Right cardiac atrium (tissue), 5 donors: Measurements from ENCODE around the gene TARM1. TPM values are rescaled to one million over a fixed set of nuclear protein-coding genes. Genes with fewer than 3 reads are reported as not detected.

Source experiments
- ATAC-seq, 2 donors: fragments of 200-7000 bp; cut with Tn5 transposase; one replicate each; pipeline versions ENCODE4 v1.8.0 to v1.9.1; 2020; ENCODE audit warnings: moderate library complexity in 2 of 2, mild to moderate bottlenecking in 1 of 2
- DNase-seq, 3 donors: peaks; one replicate each; pipeline ENCODE4 v3.0.0-alpha.2; 2020
- H3K27ac ChIP-seq: one replicate; pipeline ENCODE4 v1.5.1; 2013; ENCODE audit warnings: mild to moderate bottlenecking, low read length, control low read depth, moderate library complexity
- H3K27me3 ChIP-seq: one replicate; pipeline ENCODE4 v1.6.1; 2013; ENCODE audit not compliant: control insufficient read depth, insufficient read depth
- H3K4me1 ChIP-seq: one replicate; pipeline ENCODE4 v1.6.1; 2013; ENCODE audit warnings: low read length; ENCODE audit not compliant: control insufficient read depth, insufficient read depth
- H3K4me3 ChIP-seq: one replicate; pipeline ENCODE4 v1.5.1; 2013; ENCODE audit warnings: low read length, control low read depth
- H3K9me3 ChIP-seq: one replicate; pipeline ENCODE4 v1.6.1; 2013; ENCODE audit warnings: low read length; ENCODE audit not compliant: control insufficient read depth
- WGBS: extraction: QIAGEN DNeasy Blood & Tissue Kit; methylation state at CpG from one replicate; pipeline ENCODE4 v1.1.7; 2013; 5-methylcytosine and 5-hydroxymethylcytosine counted together
- intact Hi-C, 4 donors: fragments of 100-400 bp; cut with DNase I; formaldehyde crosslinking; loops; one replicate each; pipeline versions ENCODE4 v1.11.0 to v1.14.0; 2022 to 2023
- polyA plus RNA-seq: library from polyadenylated mRNA; stranded (reverse); fragments of 200-250 nt; gene quantifications from one replicate; pipeline ENCODE4 v1.2.3, GENCODE V29; 2013
- total RNA-seq, 4 donors: library from RNA; stranded (reverse); fragmentation: NEBNext Ultra II Directional; extraction: Animal tissue kit (Norgen Biotek cat#: 25700); gene quantifications; one replicate each; pipeline ENCODE4 v1.2.1, GENCODE V29; 2021
- donor health status: healthy with polysubstance abuse.
- donor health status: DM: no; HTN: yes; CAD: no.
- donor health status: DM: no; HTN: no; CAD: no.
- donor health status: DM: no; HTN: yes; CAD: no; lungs with severe emphysema.
- donor health status: DM: yes; HTN: yes; CAD: no.

Gene TARM1
- total and polyA plus RNA-seq, 5 donors = not detected

DNA sequence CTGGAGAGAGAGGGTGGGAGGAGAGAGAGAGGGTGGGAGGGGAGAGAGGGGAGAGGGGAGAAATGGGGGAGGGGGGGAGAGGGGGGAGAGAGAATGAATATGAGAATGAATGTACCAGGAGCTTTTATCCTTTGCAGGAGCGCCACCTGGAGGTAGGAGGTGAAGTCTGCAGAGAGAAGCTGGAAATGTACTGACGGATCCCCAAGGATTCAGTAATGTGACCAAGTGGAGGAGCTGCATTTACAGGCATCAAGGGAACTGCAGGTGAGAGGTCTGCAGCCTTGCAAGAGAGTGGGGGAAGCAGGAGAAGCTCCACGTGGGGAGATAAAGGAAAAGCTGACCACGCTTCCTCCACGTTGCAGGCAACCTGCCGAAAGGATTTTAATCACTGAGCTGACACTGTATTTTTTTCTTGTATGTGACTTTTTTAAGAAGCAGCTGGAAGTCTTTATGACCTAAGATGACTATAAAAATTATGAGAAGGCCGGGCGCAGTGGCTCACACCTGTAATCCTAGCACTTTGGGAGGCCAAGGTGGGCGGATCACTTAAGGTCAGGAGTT, 51.2 kb downstream of the TARM1 start:
- 34% methylated on average over 9 of the region's 9 CpGs for WGBS
- intact Hi-C loops = loop anchor here (10.0 kb wide), 4 partner anchors 125 to 235 kb away; partner anchors contain the start of gene CACNG7 (in 2 of the 4)
- H3K4me1 ChIP-seq = no peaks in the 10 kb centered on the region
- H3K27me3 ChIP-seq = no peaks in the 10 kb centered on the region
- no peaks in the 10 kb centered on the region for H3K9me3 ChIP-seq
- H3K27ac ChIP-seq = no peak overlapping the region
- ATAC-seq = peak in 1 of 2 donors; percentile 45
- H3K4me3 ChIP-seq = no peak overlapping the region
- DNase-seq = peak in 2 of 3 donors; percentile 32 to 66

DNA sequence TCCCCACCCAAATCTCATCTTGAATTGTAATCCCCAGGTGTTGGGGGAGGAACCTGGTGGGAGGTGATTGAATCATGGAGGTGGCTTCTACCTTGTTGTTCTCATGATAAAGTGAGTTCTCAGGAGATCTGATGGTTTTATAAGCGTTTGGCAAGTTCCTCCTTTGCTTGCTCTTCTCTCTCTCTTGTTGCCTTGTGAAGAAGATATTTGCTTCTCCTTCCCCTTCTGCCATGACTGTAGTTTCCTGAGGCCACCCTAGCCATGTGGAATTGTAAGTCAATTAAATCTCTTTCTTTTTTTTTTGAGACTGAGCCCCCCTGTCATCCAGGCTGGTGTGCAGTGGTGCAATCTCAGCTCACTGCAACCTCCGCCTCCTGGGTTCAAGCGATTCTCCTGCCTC, 51.9 kb downstream of the TARM1 start:
- no peak for DNase-seq
- ATAC-seq = no peak
- H3K27me3 ChIP-seq = no peaks in the 10 kb centered on the region
- intact Hi-C loops = loop anchor here (10.0 kb wide), 4 partner anchors 124 to 234 kb away; partner anchors contain the start of gene CACNG7 (in 2 of the 4)
- H3K9me3 ChIP-seq = no peaks in the 10 kb centered on the region
- 75% methylated on average over 3 of the region's 3 CpGs for WGBS
- H3K27ac ChIP-seq = no peak overlapping the region
- no peaks in the 10 kb centered on the region for H3K4me1 ChIP-seq
- H3K4me3 ChIP-seq = no peak overlapping the region

DNA sequence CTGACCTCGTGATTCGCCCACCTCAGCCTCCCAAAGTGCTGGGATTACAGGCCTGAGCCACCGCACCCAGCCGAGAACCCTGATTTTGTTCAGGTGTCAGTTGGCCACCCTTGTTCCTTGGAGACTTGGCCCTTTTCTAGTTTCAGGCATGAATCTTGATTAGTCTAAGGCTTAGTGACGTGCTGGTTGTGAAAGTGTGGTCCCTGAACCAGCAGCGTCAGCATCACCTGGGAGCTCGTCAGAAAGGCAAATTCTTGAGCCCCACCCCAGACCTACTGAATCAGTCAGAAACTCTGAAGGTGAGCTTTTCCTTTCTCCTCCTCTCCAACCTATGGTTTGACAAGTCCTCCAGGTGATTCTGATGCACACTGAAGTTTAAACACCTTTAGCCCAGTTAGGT, 54.5 kb downstream of the TARM1 start:
- intact Hi-C loops = loop anchor here (10.0 kb wide), 4 partner anchors 122 to 232 kb away; partner anchors contain the start of gene CACNG7 (in 2 of the 4)
- DNase-seq (no peak), ATAC-seq (no peak)
- H3K4me3 ChIP-seq = no peak overlapping the region
- H3K27ac ChIP-seq = no peak overlapping the region
- H3K4me1 ChIP-seq = no peaks in the 10 kb centered on the region
- H3K27me3 ChIP-seq = no peaks in the 10 kb centered on the region
- no peaks in the 10 kb centered on the region for H3K9me3 ChIP-seq
- 70% methylated on average over 7 of the region's 7 CpGs for WGBS

DNA sequence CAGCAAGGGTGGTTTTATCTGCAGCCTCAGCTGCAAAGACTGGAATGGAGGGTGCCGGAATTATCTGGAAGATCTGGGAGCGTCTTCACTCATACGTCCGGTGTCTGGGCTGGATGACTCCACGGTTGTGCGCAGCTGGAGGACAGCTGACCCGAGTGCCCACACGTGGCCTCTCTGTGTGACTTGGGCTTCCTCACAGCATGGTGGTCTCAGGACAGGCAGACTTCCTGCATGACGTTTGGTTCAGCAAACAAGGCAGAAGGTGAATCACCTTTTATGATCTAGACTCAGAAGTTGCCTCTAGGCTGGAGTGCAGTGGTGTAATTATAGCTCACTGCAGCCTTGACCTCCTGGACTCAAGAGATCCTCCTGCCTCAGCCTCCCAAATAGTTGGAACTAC, 56.5 kb downstream of the TARM1 start:
- ATAC-seq = no peak
- no peaks in the 10 kb centered on the region for H3K27me3 ChIP-seq
- WGBS = 75% methylated on average over 9 of the region's 9 CpGs

DNA sequence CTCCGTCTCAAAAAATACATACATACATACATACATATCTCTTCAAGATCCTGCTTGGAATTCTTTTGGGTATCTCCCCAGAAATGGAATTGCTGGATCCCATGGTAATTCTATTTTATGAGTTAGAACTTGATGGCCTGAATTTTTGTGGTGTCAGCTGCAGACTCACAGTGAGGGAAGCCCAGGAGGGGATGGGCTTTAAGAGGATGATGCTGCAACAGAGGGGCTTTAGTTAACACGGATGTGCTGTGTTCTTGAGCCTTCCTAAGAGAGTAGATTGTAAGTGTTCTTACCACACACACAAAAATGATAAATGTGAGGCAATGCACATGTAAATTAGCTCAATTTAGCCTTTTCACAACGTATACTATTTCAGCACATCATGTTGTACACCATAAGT, 58.0 kb downstream of the TARM1 start:
- H3K27ac ChIP-seq = no peak overlapping the region
- no peaks in the 10 kb centered on the region for H3K9me3 ChIP-seq
- no peak overlapping the region for H3K4me3 ChIP-seq
- no peak for DNase-seq
- intact Hi-C loops = loop anchor here (2.0 to 10.0 kb wide), 6 partner anchors 116 to 228 kb away; partner anchors contain the start of gene CACNG7 (in 2 of the 4)
- ATAC-seq = no peak
- H3K4me1 ChIP-seq = no peaks in the 10 kb centered on the region
- WGBS = 36% methylated on average over 3 of the region's 3 CpGs
- H3K27me3 ChIP-seq = no peaks in the 10 kb centered on the region

More for the DNA sequence above, 56.5 kb downstream of the TARM1 start:
- Histone ChIP-seq H3K4me3 (no peak overlapping the region), H3K4me1 (no peaks in the 10 kb centered on the region), H3K9me3 (no peaks in the 10 kb centered on the region), H3K27ac (no peak overlapping the region)
- intact Hi-C loops = loop anchor here (5.0 to 10.0 kb wide), 5 partner anchors 120 to 230 kb away; partner anchors contain the start of gene CACNG7 (in 2 of the 4)
- no peak for DNase-seq

DNA sequence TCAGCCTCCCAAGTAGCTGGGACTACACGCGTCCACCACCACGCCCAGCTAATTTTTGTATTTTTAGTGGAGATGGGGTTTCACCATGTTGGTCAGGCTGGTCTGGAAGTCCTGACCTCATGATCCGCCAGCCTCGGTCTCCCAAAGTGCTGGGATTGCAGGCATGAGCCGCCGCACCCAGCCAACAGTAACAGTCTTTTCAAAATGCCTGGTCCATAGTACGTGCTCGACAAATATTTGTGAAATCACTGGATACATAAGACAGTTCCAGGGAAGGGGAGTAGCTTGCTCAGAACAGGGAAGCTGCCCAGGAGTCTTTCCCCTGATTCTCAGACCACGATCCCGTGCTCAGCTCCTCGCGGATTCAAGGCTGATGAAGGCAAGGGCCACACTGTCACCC, 59.2 kb downstream of the TARM1 start:
- no peaks in the 10 kb centered on the region for H3K4me1 ChIP-seq
- DNase-seq = no peak
- H3K4me3 ChIP-seq = no peak overlapping the region
- H3K27me3 ChIP-seq = no peaks in the 10 kb centered on the region
- ATAC-seq = no peak
- intact Hi-C loops = loop anchor here (2.0 to 10.0 kb wide), 6 partner anchors 115 to 227 kb away; partner anchors contain the start of gene CACNG7 (in 2 of the 4)
- WGBS = 87% methylated on average over 13 of the region's 13 CpGs
- no peak overlapping the region for H3K27ac ChIP-seq
- no peaks in the 10 kb centered on the region for H3K9me3 ChIP-seq

DNA sequence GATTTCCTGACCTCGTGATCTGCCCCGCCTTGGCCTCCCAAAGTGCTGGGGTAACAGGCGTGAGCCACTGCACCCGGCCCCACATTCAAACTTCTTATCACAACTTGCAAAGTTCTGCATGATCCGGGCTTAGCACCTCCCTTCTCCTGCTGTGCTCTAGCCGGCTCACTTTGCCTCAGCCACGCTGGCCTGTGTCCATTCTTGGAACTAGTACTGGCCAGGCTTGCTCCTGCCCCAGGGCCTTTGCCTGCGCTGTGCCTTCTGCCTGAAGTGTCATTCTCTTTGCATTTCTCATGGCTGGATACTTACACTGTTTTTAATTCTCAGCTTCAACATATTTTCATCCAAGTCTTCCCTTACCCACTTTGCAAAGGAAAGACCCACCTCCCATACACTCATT, 59.8 kb downstream of the TARM1 start:
- ATAC-seq = no peak
- no peak for DNase-seq
- no peaks in the 10 kb centered on the region for H3K4me1 ChIP-seq
- intact Hi-C loops = loop anchor here (5.0 to 10.0 kb wide), 5 partner anchors 117 to 227 kb away; partner anchors contain the start of gene CACNG7 (in 2 of the 4)
- 85% methylated on average over 8 of the region's 8 CpGs for WGBS
- no peak overlapping the region for H3K27ac ChIP-seq
- no peaks in the 10 kb centered on the region for H3K9me3 ChIP-seq
- H3K4me3 ChIP-seq = no peak overlapping the region
- no peaks in the 10 kb centered on the region for H3K27me3 ChIP-seq

Other genes with a start within 250 kb of the TARM1 start
- 100 to 1,000 TPM in 2 of 4 donors, 10 to 100 TPM in 2; 83.0 to 303 (median 113) TPM for gene MYADM, start 213.5 kb downstream of the TARM1 start, total RNA-seq
- 110 TPM for gene MYADM, start 213.5 kb downstream of the TARM1 start, polyA plus RNA-seq
- gene PRKCG, start 199.2 kb downstream of the TARM1 start, total RNA-seq = not detected
- 0.02 TPM for gene PRKCG, start 199.2 kb downstream of the TARM1 start, polyA plus RNA-seq
- gene CACNG7, start 172.1 kb downstream of the TARM1 start, total RNA-seq = not detected
- gene CACNG7, start 172.1 kb downstream of the TARM1 start, polyA plus RNA-seq = 0.05 TPM
- under 1 TPM; 0.06 to 0.31 (median 0.20) TPM for gene CACNG8, start 118.4 kb downstream of the TARM1 start, total RNA-seq
- gene CACNG8, start 118.4 kb downstream of the TARM1 start, polyA plus RNA-seq = 0.14 TPM
- gene CACNG6, start 89.7 kb downstream of the TARM1 start, total RNA-seq = not detected
- not detected for gene CACNG6, start 89.7 kb downstream of the TARM1 start, polyA plus RNA-seq
- not detected for gene VSTM1, start 17.5 kb downstream of the TARM1 start, total RNA-seq
- not detected for gene VSTM1, start 17.5 kb downstream of the TARM1 start, polyA plus RNA-seq
- gene OSCAR, start 19.4 kb upstream of the TARM1 start, total RNA-seq = 1 to 10 TPM in 2 of 4 donors, under 1 TPM in 2; 0.72 to 1.5 (median 1.1) TPM
- 0.45 TPM for gene OSCAR, start 19.4 kb upstream of the TARM1 start, polyA plus RNA-seq
- 100 to 1,000 TPM; 264 to 472 (median 385) TPM for gene NDUFA3, start 21.5 kb upstream of the TARM1 start, total RNA-seq
- 714 TPM for gene NDUFA3, start 21.5 kb upstream of the TARM1 start, polyA plus RNA-seq
- gene TFPT, start 34.3 kb upstream of the TARM1 start, total RNA-seq = 10 to 100 TPM; 15.8 to 17.4 (median 16.8) TPM
- 19.8 TPM for gene TFPT, start 34.3 kb upstream of the TARM1 start, polyA plus RNA-seq
- 10 to 100 TPM; 41.9 to 52.1 (median 43.7) TPM for gene PRPF31, start 34.4 kb upstream of the TARM1 start, total RNA-seq
- gene PRPF31, start 34.4 kb upstream of the TARM1 start, polyA plus RNA-seq = 43.0 TPM
- gene CNOT3, start 56.4 kb upstream of the TARM1 start, total RNA-seq = 10 to 100 TPM; 20.3 to 26.5 (median 23.3) TPM
- gene CNOT3, start 56.4 kb upstream of the TARM1 start, polyA plus RNA-seq = 18.2 TPM
- gene LENG1, start 78.4 kb upstream of the TARM1 start, total RNA-seq = 1 to 10 TPM; 5.3 to 7.6 (median 7.0) TPM
- gene LENG1, start 78.4 kb upstream of the TARM1 start, polyA plus RNA-seq = 11.0 TPM
- 1 to 10 TPM; 1.0 to 3.8 (median 2.5) TPM for gene TMC4, start 91.8 kb upstream of the TARM1 start, total RNA-seq
- gene TMC4, start 91.8 kb upstream of the TARM1 start, polyA plus RNA-seq = 2.3 TPM
- 10 to 100 TPM; 18.9 to 23.6 (median 21.4) TPM for gene MBOAT7, start 108.2 kb upstream of the TARM1 start, total RNA-seq
- 16.1 TPM for gene MBOAT7, start 108.2 kb upstream of the TARM1 start, polyA plus RNA-seq
- gene TSEN34, start 109.9 kb upstream of the TARM1 start, total RNA-seq = 10 to 100 TPM; 17.6 to 22.1 (median 18.3) TPM
- gene TSEN34, start 109.9 kb upstream of the TARM1 start, polyA plus RNA-seq = 20.9 TPM
- gene RPS9, start 119.5 kb upstream of the TARM1 start, total RNA-seq = 100 to 1,000 TPM; 704 to 879 (median 833) TPM
- 1,572 TPM for gene RPS9, start 119.5 kb upstream of the TARM1 start, polyA plus RNA-seq
- 1 to 10 TPM; 2.5 to 5.7 (median 4.9) TPM for gene LILRB3, start 141.6 kb upstream of the TARM1 start, total RNA-seq
- 0.95 TPM for gene LILRB3, start 141.6 kb upstream of the TARM1 start, polyA plus RNA-seq
- gene LILRA6, start 161.4 kb upstream of the TARM1 start, total RNA-seq = 1 to 10 TPM; 1.9 to 3.9 (median 2.5) TPM
- 1.00 TPM for gene LILRA6, start 161.4 kb upstream of the TARM1 start, polyA plus RNA-seq
- gene LILRB5, start 175.9 kb upstream of the TARM1 start, total RNA-seq = 10 to 100 TPM; 10.1 to 18.6 (median 12.4) TPM
- gene LILRB5, start 175.9 kb upstream of the TARM1 start, polyA plus RNA-seq = 6.0 TPM
- gene LILRB2, start 199.7 kb upstream of the TARM1 start, total RNA-seq = 1 to 10 TPM; 2.8 to 5.0 (median 4.8) TPM
- gene LILRB2, start 199.7 kb upstream of the TARM1 start, polyA plus RNA-seq = 1.9 TPM
- 1 to 10 TPM; 1.7 to 2.7 (median 2.2) TPM for gene LILRA5, start 231.8 kb upstream of the TARM1 start, total RNA-seq
- 0.61 TPM for gene LILRA5, start 231.8 kb upstream of the TARM1 start, polyA plus RNA-seq